Adipocyte (in vitro differentiated cells): ENCODE results near the gene AAMDC.
"Not testable (repeated sequence)": the region's sequence is repeated elsewhere in the genome, so short reads cannot be mapped to it uniquely, and the experiment has no call there.

ENCODE experiments used
- DNase-seq: peaks from one replicate; pipeline ENCODE4 v3.0.0-alpha.2; 2015; ENCODE audit warnings: low read depth
- H3K27me3 ChIP-seq: replicated peaks from 2 replicates; pipeline ENCODE4 v1.7.0; 2013; ENCODE audit warnings: mild to moderate bottlenecking, low read length, moderate library complexity; ENCODE audit not compliant: control insufficient read depth, insufficient read depth
- H3K36me3 ChIP-seq: 2 replicates; pipeline ENCODE4 v1.7.0; 2013; ENCODE audit warnings: low read length, mild to moderate bottlenecking, moderate library complexity; ENCODE audit not compliant: control insufficient read depth, insufficient read depth, severe bottlenecking
- H3K4me1 ChIP-seq: 2 replicates; pipeline ENCODE4 v1.7.0; 2013; ENCODE audit warnings: mild to moderate bottlenecking, low read length, moderate library complexity; ENCODE audit not compliant: control insufficient read depth, insufficient read depth
- H3K4me3 ChIP-seq: 2 replicates; pipeline ENCODE4 v1.7.0; 2013; ENCODE audit warnings: mild to moderate bottlenecking, low read length, moderate library complexity
- H3K9ac ChIP-seq: 2 replicates; pipeline ENCODE4 v1.7.0; 2013; ENCODE audit warnings: mild to moderate bottlenecking, low read length, moderate library complexity
- H3K9me3 ChIP-seq: 2 replicates; pipeline ENCODE4 v1.7.0; 2013; ENCODE audit warnings: mild to moderate bottlenecking, low read length, moderate library complexity; ENCODE audit not compliant: control insufficient read depth

AAMDC gene

GRCh38 chr11:77917713-77918112, 96.8 kb downstream of the AAMDC start:
- not testable (repeated sequence) for H3K9ac ChIP-seq, H3K4me1 ChIP-seq, H3K27me3 ChIP-seq, H3K4me3 ChIP-seq, DNase-seq, H3K9me3 ChIP-seq
- H3K36me3 ChIP-seq, result peaks cover 21% of the 10 kb centered on the region
